M059J (cell line): ENCODE results near the gene TCP11L2. TPM values are rescaled to one million over a fixed set of nuclear protein-coding genes. Genes with fewer than 3 reads are reported as not detected.

Source experiments
- DNase-seq: peaks from one replicate; pipeline ENCODE4 v3.0.0-alpha.2; 2012; ENCODE audit warnings: low read depth
- total RNA-seq: library from RNA; depleted of rRNA; stranded (reverse); fragments of >200 nt; shearing (Covaris generic); gene quantifications from 2 replicates; pipeline ENCODE4 v1.2.3, GENCODE V29; 2014

TCP11L2 gene
- total RNA-seq, 1 experiment from 2014 or later, result 15.8 TPM

DNA sequence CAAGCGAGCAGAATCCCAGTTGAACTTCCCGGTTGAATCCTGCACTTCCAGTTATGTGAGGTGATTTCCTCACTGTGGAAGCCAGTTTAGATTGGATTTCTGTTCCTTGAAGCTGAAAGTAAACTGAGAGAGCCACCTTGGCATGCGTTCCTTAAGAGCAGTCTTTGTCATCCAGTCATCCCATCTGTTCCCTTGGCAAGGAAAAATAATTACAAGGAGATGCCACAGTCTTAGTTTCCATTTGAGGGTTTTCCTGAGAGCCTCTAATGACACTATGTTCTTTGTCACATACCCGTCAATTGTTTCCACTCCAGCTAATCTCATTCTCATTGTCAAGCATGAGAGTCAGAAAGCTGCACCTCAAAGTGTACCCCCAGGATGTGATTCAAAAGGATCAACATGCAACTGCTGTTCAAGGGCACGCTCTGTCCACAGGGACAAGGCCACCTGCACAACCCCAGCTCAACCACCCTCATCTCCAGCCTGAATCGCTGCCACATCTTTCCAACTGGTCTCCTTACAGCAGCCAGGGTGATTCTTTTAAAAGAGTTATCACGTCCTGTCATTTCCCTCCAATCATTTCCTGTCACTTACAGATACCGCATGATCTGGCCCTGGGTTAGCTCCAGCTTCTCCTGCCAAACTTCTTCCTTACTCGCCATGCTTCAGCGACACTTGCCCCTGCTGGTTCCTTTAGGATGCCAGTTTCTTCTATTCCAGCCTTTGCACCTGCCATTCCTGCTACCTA lies 18.0 kb upstream of the TCP11L2 start:
- peak; percentile 9 for DNase-seq

GRCh38 chr12:106285982-106286381 lies 16.6 kb upstream of the TCP11L2 start:
- peak; percentile 27 for DNase-seq

DNA sequence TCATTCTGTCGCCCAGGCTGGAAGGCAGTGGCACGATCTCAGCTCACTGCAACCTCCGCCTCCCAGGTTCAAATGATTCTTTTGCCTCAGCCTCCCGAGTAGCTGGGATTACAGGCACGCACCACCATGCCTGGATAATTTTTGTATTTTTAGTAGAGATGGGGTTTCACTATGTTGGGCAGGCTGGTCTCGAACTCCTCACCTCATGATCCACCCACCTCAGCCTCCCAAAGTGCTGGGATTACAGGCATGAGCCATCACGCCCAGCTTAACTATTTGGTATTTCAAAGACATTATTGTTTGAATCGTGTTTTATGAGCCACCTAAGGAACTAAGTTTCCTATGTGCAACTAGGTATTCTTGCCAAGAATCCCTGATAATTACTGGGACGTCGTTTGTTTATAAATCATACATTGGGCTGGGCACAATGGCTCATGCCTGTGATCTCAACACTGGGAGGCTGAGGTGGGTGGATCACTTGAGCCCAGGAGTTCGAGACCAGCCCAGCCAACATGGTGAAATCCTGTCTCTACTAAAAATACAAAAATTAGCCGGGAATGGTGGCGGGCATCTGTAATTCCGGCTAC lies 15.9 kb upstream of the TCP11L2 start:
- DNase-seq, result peak; percentile 70

DNA sequence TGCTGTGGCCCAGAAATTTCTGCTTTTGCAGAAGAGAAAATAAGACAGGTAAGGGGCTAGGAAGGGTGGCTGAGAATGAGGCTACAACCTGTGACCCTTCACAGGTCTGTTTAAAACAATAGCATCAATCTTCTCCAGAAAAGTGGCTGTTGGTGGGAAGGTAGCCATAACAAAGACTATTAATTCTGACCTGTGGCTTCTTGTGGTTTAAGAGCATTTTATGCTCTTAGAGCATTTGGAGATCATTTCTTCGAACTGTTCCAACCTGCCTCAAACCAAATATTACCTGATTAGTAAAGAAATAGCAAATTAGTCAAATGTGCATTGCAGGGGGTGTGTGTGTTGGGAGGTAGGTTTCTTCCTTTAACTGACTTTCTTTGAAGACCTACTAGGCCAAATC lies 15.2 kb upstream of the TCP11L2 start:
- DNase-seq, result peak; percentile 71

GRCh38 chr12:106288101-106288493 lies 14.4 kb upstream of the TCP11L2 start:
- no peak for DNase-seq

DNA sequence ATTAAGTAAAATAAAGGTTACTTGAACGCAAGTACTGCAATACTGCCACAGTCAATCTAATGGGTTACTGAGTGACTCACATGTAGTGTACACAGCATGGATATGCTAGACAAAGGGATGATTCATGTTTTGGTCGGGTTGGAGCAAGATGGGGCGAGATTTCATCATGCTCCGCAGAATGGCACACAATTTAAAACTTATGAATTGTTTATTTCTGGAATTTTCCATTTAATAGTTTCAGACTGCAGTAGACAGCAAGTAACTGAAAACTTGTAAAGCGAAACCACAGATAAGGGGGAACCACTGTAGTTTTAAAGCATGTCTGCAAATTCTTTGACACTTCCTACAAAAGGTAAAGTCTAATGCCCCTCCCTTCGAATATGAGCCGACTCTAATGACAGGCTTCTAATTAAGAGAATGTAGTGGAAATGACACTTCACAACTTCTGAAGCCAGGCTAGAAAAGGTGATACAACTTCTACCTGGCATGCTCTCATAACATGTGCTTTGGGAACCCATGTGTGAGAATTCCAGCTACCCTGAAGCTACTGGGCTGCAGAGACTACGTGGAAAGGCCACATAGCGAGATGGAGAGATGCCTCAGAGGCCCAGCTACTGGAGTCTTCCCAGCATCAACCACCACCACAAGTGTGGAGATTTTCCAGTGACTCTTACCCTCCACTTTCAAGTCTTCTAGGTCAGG lies 13.9 kb upstream of the TCP11L2 start:
- DNase-seq, result peak; percentile 91

- peak; percentile 21 for DNase-seq
Observed at GRCh38 chr12:106289196-106289681, 13.3 kb upstream of the TCP11L2 start.

DNA sequence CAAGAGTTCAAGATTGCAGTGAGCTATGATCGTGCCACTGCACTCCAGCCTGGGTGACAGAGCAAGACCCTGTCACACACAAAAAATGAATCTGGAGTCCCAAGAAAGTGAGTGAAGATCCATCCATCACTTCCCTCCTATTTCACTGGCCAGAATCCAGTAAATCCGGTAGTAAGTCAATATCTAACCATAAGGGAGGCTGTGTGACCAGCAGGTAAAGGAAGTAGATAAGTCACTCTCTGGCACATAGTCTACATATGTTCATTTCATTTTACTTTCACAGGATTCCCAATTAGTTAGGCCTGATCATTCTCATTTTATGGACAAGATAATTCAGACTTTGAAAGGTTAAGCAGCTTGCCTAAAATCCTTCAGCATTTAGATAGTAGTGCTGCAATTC lies 11.9 kb upstream of the TCP11L2 start:
- DNase-seq, result no peak

GRCh38 chr12:106291342-106291741 lies 11.2 kb upstream of the TCP11L2 start:
- DNase-seq, result no peak

DNA sequence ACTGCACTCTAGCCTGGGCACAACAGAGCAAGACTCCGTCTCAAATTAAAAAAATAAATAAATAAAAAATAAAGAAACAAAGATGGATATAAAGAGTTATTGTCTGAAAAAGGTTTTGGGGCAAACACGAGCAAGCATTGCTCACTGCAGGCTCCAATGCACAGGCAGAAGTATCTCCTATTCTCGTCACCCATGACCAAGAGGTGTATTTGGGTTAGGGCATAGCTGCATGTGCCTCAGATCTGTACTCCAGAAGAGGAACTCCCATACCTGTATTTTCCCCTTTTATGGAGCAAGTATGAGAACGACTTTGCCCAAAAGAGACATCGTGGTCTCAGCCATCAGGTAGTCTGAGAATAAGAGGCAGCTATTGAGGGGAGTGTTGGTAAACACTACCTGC lies 10.2 kb upstream of the TCP11L2 start:
- DNase-seq, result no peak

- peak; percentile 95 for DNase-seq
Observed at GRCh38 chr12:106296179-106296877, 6.2 kb upstream of the TCP11L2 start.

GRCh38 chr12:106297075-106297474 lies 5.5 kb upstream of the TCP11L2 start:
- DNase-seq, result no peak

DNA sequence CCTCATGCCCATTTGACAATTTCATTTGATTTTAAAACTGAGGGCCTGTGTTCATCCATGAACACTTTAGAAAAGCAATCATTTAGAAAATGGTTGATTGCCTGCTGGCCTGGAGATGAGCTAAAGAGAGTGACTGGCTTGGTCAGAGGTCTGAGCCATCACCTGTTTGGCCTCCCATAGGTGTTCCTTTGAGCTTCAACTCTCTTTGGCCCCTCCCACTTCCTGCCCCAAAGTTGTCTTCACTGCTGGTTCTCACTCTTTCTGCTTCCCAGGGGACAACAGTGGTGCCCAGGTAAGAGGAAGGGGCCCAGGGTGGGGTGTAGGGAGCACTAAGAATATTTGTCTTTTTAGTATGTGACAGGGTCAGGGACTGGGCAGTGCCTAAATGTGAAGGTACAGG lies 4.9 kb upstream of the TCP11L2 start:
- no peak for DNase-seq

GRCh38 chr12:106299202-106299774 lies 3.2 kb upstream of the TCP11L2 start:
- DNase-seq, result no peak

DNA sequence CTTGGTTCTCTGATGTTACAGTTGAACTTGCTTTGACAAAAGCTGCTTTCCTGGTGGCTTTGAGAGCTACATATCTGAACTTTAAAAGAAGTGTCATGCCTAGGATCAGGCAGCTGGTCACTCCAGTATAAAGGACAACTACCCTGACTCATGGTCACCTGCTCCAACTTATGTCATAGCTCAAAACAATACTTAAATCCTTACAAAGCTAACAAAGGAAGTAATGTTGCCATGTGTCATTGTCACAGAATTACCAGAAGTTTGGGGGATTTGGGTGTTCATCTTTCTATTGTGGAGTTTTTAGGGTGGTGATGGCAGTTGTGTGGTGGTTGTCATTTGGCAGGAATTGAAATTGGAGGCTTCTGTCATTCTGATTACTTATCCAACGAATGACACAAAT lies 1.8 kb upstream of the TCP11L2 start:
- peak; percentile 18 for DNase-seq

DNA sequence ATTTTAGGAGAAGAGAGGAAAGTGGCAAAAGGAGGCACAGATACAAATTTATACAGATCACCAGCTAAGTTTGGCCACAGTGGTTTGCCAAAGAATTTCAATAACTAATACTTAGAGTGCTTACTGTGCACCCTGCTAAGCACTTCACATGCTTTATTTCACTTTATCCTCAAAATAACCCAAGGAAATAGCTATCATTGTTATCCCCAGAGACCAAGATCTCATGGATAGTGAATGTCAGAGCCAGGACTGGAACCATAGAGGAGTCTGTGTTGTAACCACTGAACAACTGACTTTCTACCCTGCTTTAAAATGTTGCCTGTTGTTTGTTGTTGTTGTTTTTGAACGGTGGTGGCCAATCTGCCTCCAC lies 1.3 kb upstream of the TCP11L2 start:
- DNase-seq, result no peak

DNA sequence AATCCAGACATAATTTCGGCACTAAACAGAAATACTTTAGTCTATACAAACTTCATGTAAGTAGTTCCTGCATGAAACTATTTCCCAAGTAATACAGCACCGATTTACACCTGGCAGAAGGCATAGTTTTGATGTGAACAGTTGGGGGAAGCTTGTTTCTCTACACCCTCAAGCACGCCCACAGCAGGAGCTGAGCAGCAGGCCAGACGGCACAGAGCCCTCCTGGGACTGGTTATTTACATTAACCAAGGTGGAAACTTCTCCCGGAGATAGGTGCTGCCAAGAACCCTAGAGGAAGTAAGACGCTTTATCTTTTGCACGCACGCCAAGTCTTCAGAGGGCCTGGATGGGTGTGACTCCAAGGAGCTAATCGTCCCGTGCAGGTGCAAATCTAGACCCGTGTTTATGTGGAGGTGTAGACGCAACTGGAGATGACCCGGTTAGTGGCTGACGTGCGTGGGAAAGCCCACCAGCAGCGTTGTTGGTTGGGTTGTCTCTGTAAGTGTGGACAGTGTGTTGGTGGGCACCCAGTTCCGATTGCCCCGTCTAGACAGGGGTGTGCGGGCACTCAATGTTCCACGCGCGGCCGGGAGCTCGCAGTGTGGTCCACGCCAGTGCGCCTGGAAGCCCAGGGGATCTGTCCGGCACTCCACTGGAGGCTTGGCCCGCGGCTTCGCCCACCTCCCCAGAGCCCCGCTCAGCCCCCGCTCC lies 767 bp upstream of the TCP11L2 start:
- peak; percentile 78 for DNase-seq

- DNase-seq, result peak; percentile 84
Observed at GRCh38 chr12:106303202-106303820, 778 bp downstream of the TCP11L2 start.

DNA sequence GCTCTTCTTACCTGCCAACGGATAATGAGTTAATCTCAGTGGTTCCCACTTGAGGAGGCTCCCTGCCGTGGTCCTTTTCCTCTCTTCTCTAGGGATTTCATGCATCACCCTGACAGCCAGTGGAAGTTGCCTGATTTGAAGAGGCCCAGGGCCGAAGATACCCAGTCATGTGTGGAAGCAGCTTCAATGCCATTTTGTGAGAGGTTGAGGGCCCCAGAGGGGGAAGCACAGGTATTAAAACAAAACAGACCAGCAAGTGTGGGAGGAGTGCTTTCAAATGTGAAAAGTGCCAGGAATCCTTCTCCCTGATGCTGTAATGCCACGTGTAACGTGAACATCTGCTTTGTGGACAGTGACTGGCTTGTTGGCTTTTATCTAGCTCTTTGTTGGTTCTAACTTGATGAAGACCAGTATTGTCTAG lies 1.5 kb downstream of the TCP11L2 start:
- no peak for DNase-seq

- no peak for DNase-seq
Observed at GRCh38 chr12:106304797-106305196, 2.3 kb downstream of the TCP11L2 start.

DNA sequence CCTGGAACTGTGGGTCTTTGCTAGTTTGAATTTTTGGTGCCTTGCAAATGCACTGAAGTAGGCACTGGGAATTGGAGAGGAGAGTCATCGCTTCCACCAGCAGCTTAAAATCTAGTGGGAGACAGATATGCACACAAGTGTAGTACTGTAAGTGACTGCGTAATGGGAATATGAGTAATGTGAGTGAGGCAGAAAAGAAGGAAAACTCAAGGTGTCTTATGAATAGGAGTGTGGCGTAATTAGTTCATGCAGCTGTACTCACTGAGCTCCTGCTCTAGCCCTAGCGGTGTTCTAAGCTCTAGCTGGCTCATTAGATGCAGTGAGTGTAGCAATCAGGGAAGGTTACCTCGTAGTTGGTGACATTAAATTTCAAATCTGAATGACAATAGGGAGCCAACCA lies 2.8 kb downstream of the TCP11L2 start:
- no peak for DNase-seq
